Transverse colon (tissue), 4 donors: Measurements from ENCODE around the gene SLC12A7. TPM values are rescaled to one million over a fixed set of nuclear protein-coding genes. Genes with fewer than 3 reads are reported as not detected.

Source experiments
- DNase-seq: peaks from one replicate; pipeline ENCODE4 v3.0.0-alpha.2; 2019
- H3K27ac ChIP-seq, 4 donors: fragments of 200-600 bp; sonication (generic); 2 replicates each; pipeline ENCODE4 v1.5.1; 2016 to 2018; ENCODE audit warnings: inconsistent platforms in 4 of 4
- H3K27me3 ChIP-seq: fragments of 200-600 bp; sonication (generic); 2 replicates; pipeline ENCODE4 v1.5.1; 2017; ENCODE audit warnings: inconsistent platforms
- H3K36me3 ChIP-seq, 4 donors: fragments of 200-600 bp; sonication (generic); 2 replicates each; pipeline ENCODE4 v1.5.1; 2017 to 2019; ENCODE audit warnings: inconsistent platforms in 4 of 4
- H3K4me1 ChIP-seq, 4 donors: fragments of 200-600 bp; sonication (generic); 2 replicates each; pipeline ENCODE4 v1.5.1; 2017 to 2020; ENCODE audit warnings: inconsistent platforms in 4 of 4
- H3K4me3 ChIP-seq, 4 donors: fragments of 200-600 bp; sonication (generic); 1 replicate in 1 of 4; 2 replicates in 3 of 4; pipeline versions ENCODE4 v1.5.1 to v1.6.1; 2017 to 2019; ENCODE audit warnings: inconsistent platforms in 4 of 4
- H3K9me3 ChIP-seq, 2 donors: fragments of 200-600 bp; sonication (generic); 2 replicates each; pipeline ENCODE4 v1.5.1; 2017 to 2019; ENCODE audit warnings: inconsistent platforms in 2 of 2
- CTCF ChIP-seq, 5 experiments: fragments of 200-600 bp in 3 of 5; fragments of 450-650 bp in 2 of 5; sonication (generic) in 3 of 5; IDR thresholded peaks; 1 replicate in 2 of 5; 2 replicates in 3 of 5; pipeline ENCODE4 v1.5.1; 2016 to 2017; ENCODE audit warnings: antibody characterized with exemption in 5 of 5, inconsistent platforms in 3 of 5, mild to moderate bottlenecking in 2 of 5, moderate library complexity in 1 of 5
- EP300 ChIP-seq: sonication (generic); formaldehyde crosslinking; IDR thresholded peaks from one replicate; pipeline ENCODE4 v1.6.1; 2017; ENCODE audit warnings: antibody characterized with exemption, low read depth
- POLR2A ChIP-seq: fragments of 450-650 bp; IDR thresholded peaks from one replicate; pipeline ENCODE4 v1.6.1; 2016; ENCODE audit warnings: antibody characterized with exemption, mild to moderate bottlenecking, moderate library complexity
- POLR2AphosphoS5 ChIP-seq, 3 donors: sonication (generic); formaldehyde crosslinking; IDR thresholded peaks; one replicate each; pipeline ENCODE4 v1.6.1; 2016; ENCODE audit warnings: antibody characterized with exemption in 3 of 3
- WGBS, 2 donors: methylation state at CpG; one replicate each; pipeline ENCODE4 v1.1.5; 2018; ENCODE audit warnings: low coverage in 1 of 2; 5-methylcytosine and 5-hydroxymethylcytosine counted together
- in situ Hi-C, 4 donors: fragments of 200-750 bp; cut with MboI; loops; one replicate each; pipeline versions ENCODE4 v1.15.0 to v1.15.1; 2017; ENCODE audit warnings: low sequenced_read_pairs in 3 of 4, low pct_ligation_motif_present in 1 of 4, low pct_unique_long_range_greater_than_20kb in 1 of 4
- intact Hi-C: fragments of 100-400 bp; cut with DNase I; formaldehyde crosslinking; loops from one replicate; pipeline ENCODE4 v1.15.1; 2023; ENCODE audit warnings: low total_unique reads
- total RNA-seq, 4 donors: library from RNA; depleted of rRNA; stranded (reverse); fragments of >200 nt; gene quantifications; one replicate each; pipeline ENCODE4 v1.1.0, GENCODE V29; 2016

Gene SLC12A7
- total RNA-seq, 4 donors from 2014 or later, result 60.7 to 144 (median 61.4) TPM

GRCh38 chr5:1042626-1043025 is 69.2 kb downstream of the SLC12A7 start:
- TF ChIP-seq EP300, result no peak
- TF ChIP-seq POLR2A, result no peak
- no peak for TF ChIP-seq CTCF (IDR thresholded peaks at IDR 0.05)
- in situ Hi-C loops (no loop called here), intact Hi-C loops (no loop called here)
- H3K4me3 ChIP-seq, result no peak overlapping the region
- no peaks in the 10 kb centered on the region for H3K9me3 ChIP-seq
- no peak for DNase-seq
- no peak overlapping the region for H3K27ac ChIP-seq
- H3K27me3 ChIP-seq, result no peaks in the 10 kb centered on the region
- no peaks in the 10 kb centered on the region for H3K36me3 ChIP-seq
- WGBS, 2 donors, result 72 to 87% methylated on average over 7 of the region's 7 CpGs
- no peaks in the 10 kb centered on the region for H3K4me1 ChIP-seq

GRCh38 chr5:1041225-1042143 is 70.4 kb downstream of the SLC12A7 start:
- no peak overlapping the region for H3K4me3 ChIP-seq
- no peaks in the 10 kb centered on the region for H3K36me3 ChIP-seq
- intact Hi-C loops, result no loop called here
- no peaks in the 10 kb centered on the region for H3K27me3 ChIP-seq
- no peak overlapping the region for H3K27ac ChIP-seq
- H3K9me3 ChIP-seq, result no peaks in the 10 kb centered on the region
- DNase-seq, result no peak
- in situ Hi-C loops, result no loop called here
- 77 to 81% methylated on average over 15 of the region's 15 CpGs for WGBS, 2 donors
- TF ChIP-seq POLR2A (no peak), POLR2AphosphoS5 (IDR thresholded peaks at IDR 0.05) (no peak), CTCF (IDR thresholded peaks at IDR 0.05) (no peak), EP300 (no peak)
- H3K4me1 ChIP-seq, result no peaks in the 10 kb centered on the region

GRCh38 chr5:1040571-1040970 is 71.3 kb downstream of the SLC12A7 start:
- Histone ChIP-seq H3K36me3 (no peaks in the 10 kb centered on the region), H3K4me3 (no peak overlapping the region), H3K9me3 (no peaks in the 10 kb centered on the region), H3K4me1 (no peaks in the 10 kb centered on the region), H3K27ac (no peak overlapping the region), H3K27me3 (no peaks in the 10 kb centered on the region)
- DNase-seq, result no peak
- intact Hi-C loops, result no loop called here
- WGBS, 2 donors, result 80 to 96% methylated on average over 2 to 10 of the region's 10 CpGs
- TF ChIP-seq EP300, result no peak
- TF ChIP-seq POLR2A, result no peak
- no peak for TF ChIP-seq POLR2AphosphoS5 (IDR thresholded peaks at IDR 0.05)
- no peak for TF ChIP-seq CTCF (IDR thresholded peaks at IDR 0.05)
- in situ Hi-C loops, result no loop called here

GRCh38 chr5:1039706-1040260 is 72.1 kb downstream of the SLC12A7 start:
- no peaks in the 10 kb centered on the region for H3K9me3 ChIP-seq
- TF ChIP-seq EP300 (no peak), POLR2A (no peak), POLR2AphosphoS5 (IDR thresholded peaks at IDR 0.05) (no peak), CTCF (IDR thresholded peaks at IDR 0.05) (no peak)
- intact Hi-C loops, result no loop called here
- H3K27me3 ChIP-seq, result no peaks in the 10 kb centered on the region
- H3K27ac ChIP-seq, result no peak overlapping the region
- DNase-seq, result no peak
- no peaks in the 10 kb centered on the region for H3K36me3 ChIP-seq
- in situ Hi-C loops, result no loop called here
- no peak overlapping the region for H3K4me3 ChIP-seq
- H3K4me1 ChIP-seq, result no peaks in the 10 kb centered on the region
- 93% methylated on average over 18 of the region's 18 CpGs; no CpG with 5 or more reads in 1 of the 2 donors for WGBS, 2 donors
